Measurements from ENCODE around the gene TSPAN3.

TSPAN3 gene

DNA sequence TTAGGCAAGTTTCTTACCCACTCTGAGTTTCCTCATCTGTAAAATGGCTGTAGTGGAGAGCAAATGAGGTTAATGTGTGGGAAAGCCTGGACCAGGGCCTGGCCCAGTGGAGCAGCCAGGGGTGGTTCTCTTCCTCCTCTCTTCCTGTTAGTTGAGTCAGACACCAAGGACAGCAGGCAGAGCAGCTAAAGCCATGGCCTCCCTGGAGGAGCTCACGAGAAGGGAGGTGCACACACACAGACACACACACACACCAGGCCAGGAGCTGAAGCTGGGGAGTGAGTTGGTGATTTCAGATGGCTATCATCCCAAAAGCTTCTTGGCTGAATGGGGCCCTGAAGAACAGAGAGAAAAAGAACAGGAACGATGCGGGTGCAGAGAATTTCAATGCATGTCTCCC is 33.2 kb upstream of the TSPAN3 start:
- no peak for TF ChIP-seq TCF12 (IDR thresholded peaks at IDR 0.05; ENCODE audit: low read depth)
- TF ChIP-seq, protein P1, sequence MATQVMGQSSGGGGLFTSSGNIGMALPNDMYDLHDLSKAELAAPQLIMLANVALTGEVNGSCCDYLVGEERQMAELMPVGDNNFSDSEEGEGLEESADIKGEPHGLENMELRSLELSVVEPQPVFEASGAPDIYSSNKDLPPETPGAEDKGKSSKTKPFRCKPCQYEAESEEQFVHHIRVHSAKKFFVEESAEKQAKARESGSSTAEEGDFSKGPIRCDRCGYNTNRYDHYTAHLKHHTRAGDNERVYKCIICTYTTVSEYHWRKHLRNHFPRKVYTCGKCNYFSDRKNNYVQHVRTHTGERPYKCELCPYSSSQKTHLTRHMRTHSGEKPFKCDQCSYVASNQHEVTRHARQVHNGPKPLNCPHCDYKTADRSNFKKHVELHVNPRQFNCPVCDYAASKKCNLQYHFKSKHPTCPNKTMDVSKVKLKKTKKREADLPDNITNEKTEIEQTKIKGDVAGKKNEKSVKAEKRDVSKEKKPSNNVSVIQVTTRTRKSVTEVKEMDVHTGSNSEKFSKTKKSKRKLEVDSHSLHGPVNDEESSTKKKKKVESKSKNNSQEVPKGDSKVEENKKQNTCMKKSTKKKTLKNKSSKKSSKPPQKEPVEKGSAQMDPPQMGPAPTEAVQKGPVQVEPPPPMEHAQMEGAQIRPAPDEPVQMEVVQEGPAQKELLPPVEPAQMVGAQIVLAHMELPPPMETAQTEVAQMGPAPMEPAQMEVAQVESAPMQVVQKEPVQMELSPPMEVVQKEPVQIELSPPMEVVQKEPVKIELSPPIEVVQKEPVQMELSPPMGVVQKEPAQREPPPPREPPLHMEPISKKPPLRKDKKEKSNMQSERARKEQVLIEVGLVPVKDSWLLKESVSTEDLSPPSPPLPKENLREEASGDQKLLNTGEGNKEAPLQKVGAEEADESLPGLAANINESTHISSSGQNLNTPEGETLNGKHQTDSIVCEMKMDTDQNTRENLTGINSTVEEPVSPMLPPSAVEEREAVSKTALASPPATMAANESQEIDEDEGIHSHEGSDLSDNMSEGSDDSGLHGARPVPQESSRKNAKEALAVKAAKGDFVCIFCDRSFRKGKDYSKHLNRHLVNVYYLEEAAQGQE (IDR thresholded peaks at IDR 0.05; ENCODE audit: low read depth) = no peak
- TF ChIP-seq TAF1 (IDR thresholded peaks at IDR 0.05; ENCODE audit: low read depth) = no peak
- no peak for TF ChIP-seq NFIC (IDR thresholded peaks at IDR 0.05)
- no peak for TF ChIP-seq CEBPB (IDR thresholded peaks at IDR 0.05)
- TF ChIP-seq, protein P2, sequence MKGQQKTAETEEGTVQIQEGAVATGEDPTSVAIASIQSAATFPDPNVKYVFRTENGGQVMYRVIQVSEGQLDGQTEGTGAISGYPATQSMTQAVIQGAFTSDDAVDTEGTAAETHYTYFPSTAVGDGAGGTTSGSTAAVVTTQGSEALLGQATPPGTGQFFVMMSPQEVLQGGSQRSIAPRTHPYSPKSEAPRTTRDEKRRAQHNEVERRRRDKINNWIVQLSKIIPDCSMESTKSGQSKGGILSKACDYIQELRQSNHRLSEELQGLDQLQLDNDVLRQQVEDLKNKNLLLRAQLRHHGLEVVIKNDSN (IDR thresholded peaks at IDR 0.05) = no peak
- no peak for TF ChIP-seq EGR1 (IDR thresholded peaks at IDR 0.05)
- TF ChIP-seq ZBTB7A (IDR thresholded peaks at IDR 0.05; ENCODE audit: low read depth) = no peak

- TF ChIP-seq EGR1 (IDR thresholded peaks at IDR 0.05) (no peak), TAF1 (IDR thresholded peaks at IDR 0.05; ENCODE audit: low read depth) (no peak), EP300 (IDR thresholded peaks at IDR 0.05; ENCODE audit: borderline replicate concordance) (no peak), YY1 (IDR thresholded peaks at IDR 0.05; ENCODE audit: low read depth) (no peak), TEAD4 (IDR thresholded peaks at IDR 0.05) (no peak), CREB1 (IDR thresholded peaks at IDR 0.05; ENCODE audit: low read depth) (no peak), ZBTB7A (IDR thresholded peaks at IDR 0.05; ENCODE audit: low read depth) (no peak), CEBPB (IDR thresholded peaks at IDR 0.05) (no peak), RAD21 (IDR thresholded peaks at IDR 0.05; ENCODE audit: low read depth) (no peak), TCF12 (IDR thresholded peaks at IDR 0.05; ENCODE audit: low read depth) (no peak)
- TF ChIP-seq, protein P1 (IDR thresholded peaks at IDR 0.05; ENCODE audit: low read depth) = no peak
These were observed 29.0 kb upstream of the TSPAN3 start for GRCh38 chr15:77099741-77100463.

- TF ChIP-seq FOXM1 (IDR thresholded peaks at IDR 0.05; ENCODE audit: borderline replicate concordance, low read depth) = no peak
These were observed 27.7 kb upstream of the TSPAN3 start for GRCh38 chr15:77098572-77098971.

GRCh38 chr15:77097921-77098320 is 27.0 kb upstream of the TSPAN3 start:
- TF ChIP-seq ZBTB7A (IDR thresholded peaks at IDR 0.05; ENCODE audit: low read depth) (no peak), NFIC (IDR thresholded peaks at IDR 0.05) (no peak), TCF12 (IDR thresholded peaks at IDR 0.05; ENCODE audit: low read depth) (no peak), EGR1 (IDR thresholded peaks at IDR 0.05) (no peak), RAD21 (IDR thresholded peaks at IDR 0.05; ENCODE audit: low read depth) (no peak), CEBPB (IDR thresholded peaks at IDR 0.05) (no peak)

DNA sequence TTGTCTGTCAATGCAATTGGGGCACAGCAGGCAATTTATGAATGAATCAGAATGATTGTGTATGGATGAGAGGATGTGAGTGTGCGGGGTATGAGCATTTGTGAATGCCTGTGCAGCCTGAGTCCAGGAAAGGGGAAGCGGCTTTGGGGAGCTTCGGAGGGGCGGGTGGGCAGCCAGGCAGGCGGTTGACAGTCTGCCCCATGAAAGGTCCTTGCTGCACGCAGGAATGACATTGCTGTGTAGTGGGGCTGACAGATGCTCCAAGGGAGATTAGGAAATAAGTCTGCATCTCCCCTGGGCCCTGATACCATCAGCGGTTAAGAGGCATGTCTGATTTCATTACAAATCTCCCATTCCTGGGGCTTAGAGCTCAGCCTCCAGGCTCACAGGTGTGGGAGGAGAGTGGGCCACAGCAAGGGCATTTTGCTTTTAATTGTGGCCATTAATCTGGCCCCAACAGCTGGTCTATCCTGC is 26.4 kb upstream of the TSPAN3 start:
- no peak for TF ChIP-seq RAD21 (IDR thresholded peaks at IDR 0.05; ENCODE audit: low read depth)
- TF ChIP-seq CEBPB (IDR thresholded peaks at IDR 0.05) = no peak
- TF ChIP-seq, protein P2 (IDR thresholded peaks at IDR 0.05) = no peak
- TF ChIP-seq TEAD4 (IDR thresholded peaks at IDR 0.05) = no peak
- no peak for TF ChIP-seq YY1 (IDR thresholded peaks at IDR 0.05; ENCODE audit: low read depth)
- TF ChIP-seq TAF1 (IDR thresholded peaks at IDR 0.05; ENCODE audit: low read depth) = no peak
- no peak for TF ChIP-seq ZBTB7A (IDR thresholded peaks at IDR 0.05; ENCODE audit: low read depth)
- TF ChIP-seq, protein P3, sequence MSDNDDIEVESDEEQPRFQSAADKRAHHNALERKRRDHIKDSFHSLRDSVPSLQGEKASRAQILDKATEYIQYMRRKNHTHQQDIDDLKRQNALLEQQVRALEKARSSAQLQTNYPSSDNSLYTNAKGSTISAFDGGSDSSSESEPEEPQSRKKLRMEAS (IDR thresholded peaks at IDR 0.05) = no peak
- no peak for TF ChIP-seq CREB1 (IDR thresholded peaks at IDR 0.05; ENCODE audit: low read depth)

DNA sequence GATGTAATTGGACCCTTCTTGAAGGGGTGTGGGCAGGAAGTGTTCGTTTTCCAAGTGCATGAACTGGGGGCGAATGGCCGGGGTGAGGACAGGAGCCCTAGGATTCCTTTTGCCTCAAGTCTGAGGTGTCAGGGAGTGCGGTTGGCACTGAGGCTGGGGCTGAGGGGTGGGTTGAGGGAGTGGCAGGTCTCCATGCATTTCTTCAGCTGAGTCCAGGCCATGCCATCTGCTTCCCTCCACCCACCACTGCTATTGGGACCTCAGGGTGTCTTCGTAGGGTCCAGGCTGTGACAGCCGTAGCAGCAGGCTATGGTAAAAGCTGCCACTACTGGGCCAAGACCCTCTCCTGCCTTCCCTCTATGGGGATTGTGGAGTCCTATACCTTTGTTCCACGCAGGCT is 25.6 kb upstream of the TSPAN3 start:
- no peak for TF ChIP-seq YY1 (IDR thresholded peaks at IDR 0.05; ENCODE audit: low read depth)
- TF ChIP-seq, protein P2 (IDR thresholded peaks at IDR 0.05) = no peak
- no peak for TF ChIP-seq EP300 (IDR thresholded peaks at IDR 0.05; ENCODE audit: borderline replicate concordance)
- TF ChIP-seq TCF12 (IDR thresholded peaks at IDR 0.05; ENCODE audit: low read depth) = no peak
- TF ChIP-seq TEAD4 (IDR thresholded peaks at IDR 0.05) = no peak
- TF ChIP-seq CREB1 (IDR thresholded peaks at IDR 0.05; ENCODE audit: low read depth) = no peak
- TF ChIP-seq TAF1 (IDR thresholded peaks at IDR 0.05; ENCODE audit: low read depth) = no peak
